ENCODE measurements around the gene GABBR2. TPM values are rescaled to one million over a fixed set of nuclear protein-coding genes. Genes with fewer than 3 reads are reported as not detected.

Gene GABBR2
- total RNA-seq, 1 experiment from 2014 or later = 6.3 TPM

GRCh38 chr9:98551511-98552286 is 157.0 kb downstream of the GABBR2 start:
- Histone ChIP-seq H3K27me3 (ENCODE audit: control insufficient read depth, insufficient read depth, low read length) (no peaks in the 10 kb centered on the region), H3K36me3 (ENCODE audit: control insufficient read depth, insufficient read depth, low read length) (no peaks in the 10 kb centered on the region), H3K4me3 (ENCODE audit: low read depth in 2 of 2, low read length in 2 of 2) (no peak overlapping the region), H3K9me3 (ENCODE audit: control insufficient read depth, insufficient read depth, low read depth, low read length) (no peaks in the 10 kb centered on the region), H3K27ac (ENCODE audit: low read length) (no peak overlapping the region), H3K4me1 (ENCODE audit: control insufficient read depth, insufficient read depth, low read length) (no peaks in the 10 kb centered on the region)
- intact Hi-C loops (cut with micrococcal nuclease; ENCODE audit: unreplicated experiment) = no loop called here
- ChIA-PET CTCF (no interaction called here), POLR2A (no interaction called here)
- no peak for DNase-seq (ENCODE audit: low read depth, low spot score)
- BruUV-seq (replicated peaks) = no TSS peak
- ATAC-seq = peak; percentile 82
- in situ Hi-C loops (cut with HindIII; ENCODE audit: low pct_unique_long_range_greater_than_20kb, low sequenced_read_pairs) = no loop called here
- TF ChIP-seq, protein P1, sequence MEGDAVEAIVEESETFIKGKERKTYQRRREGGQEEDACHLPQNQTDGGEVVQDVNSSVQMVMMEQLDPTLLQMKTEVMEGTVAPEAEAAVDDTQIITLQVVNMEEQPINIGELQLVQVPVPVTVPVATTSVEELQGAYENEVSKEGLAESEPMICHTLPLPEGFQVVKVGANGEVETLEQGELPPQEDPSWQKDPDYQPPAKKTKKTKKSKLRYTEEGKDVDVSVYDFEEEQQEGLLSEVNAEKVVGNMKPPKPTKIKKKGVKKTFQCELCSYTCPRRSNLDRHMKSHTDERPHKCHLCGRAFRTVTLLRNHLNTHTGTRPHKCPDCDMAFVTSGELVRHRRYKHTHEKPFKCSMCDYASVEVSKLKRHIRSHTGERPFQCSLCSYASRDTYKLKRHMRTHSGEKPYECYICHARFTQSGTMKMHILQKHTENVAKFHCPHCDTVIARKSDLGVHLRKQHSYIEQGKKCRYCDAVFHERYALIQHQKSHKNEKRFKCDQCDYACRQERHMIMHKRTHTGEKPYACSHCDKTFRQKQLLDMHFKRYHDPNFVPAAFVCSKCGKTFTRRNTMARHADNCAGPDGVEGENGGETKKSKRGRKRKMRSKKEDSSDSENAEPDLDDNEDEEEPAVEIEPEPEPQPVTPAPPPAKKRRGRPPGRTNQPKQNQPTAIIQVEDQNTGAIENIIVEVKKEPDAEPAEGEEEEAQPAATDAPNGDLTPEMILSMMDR (IDR thresholded peaks at IDR 0.05) = no peak
- TF ChIP-seq TCF7L2 (IDR thresholded peaks at IDR 0.05; ENCODE audit: low read depth, low read length) (no peak), POLR2AphosphoS5 (IDR thresholded peaks at IDR 0.05; ENCODE audit: low read depth, low read length) (no peak), SIN3A (IDR thresholded peaks at IDR 0.05; ENCODE audit: borderline replicate concordance, insufficient read depth, low read depth, low read length) (no peak), REST (IDR thresholded peaks at IDR 0.05; ENCODE audit: insufficient read depth in 1 of 2, low read depth in 2 of 2, low read length in 1 of 2) (no peak)

GRCh38 chr9:98550206-98550820 is 158.4 kb downstream of the GABBR2 start:
- no peaks in the 10 kb centered on the region for H3K4me1 ChIP-seq (ENCODE audit: control insufficient read depth, insufficient read depth, low read length)
- H3K9me3 ChIP-seq (ENCODE audit: control insufficient read depth, insufficient read depth, low read depth, low read length) = no peaks in the 10 kb centered on the region
- intact Hi-C loops (cut with micrococcal nuclease; ENCODE audit: unreplicated experiment) = no loop called here
- no peaks in the 10 kb centered on the region for H3K27me3 ChIP-seq (ENCODE audit: control insufficient read depth, insufficient read depth, low read length)
- in situ Hi-C loops (cut with HindIII; ENCODE audit: low pct_unique_long_range_greater_than_20kb, low sequenced_read_pairs) = no loop called here
- H3K4me3 ChIP-seq (ENCODE audit: low read depth in 2 of 2, low read length in 2 of 2) = no peak overlapping the region
- ChIA-PET CTCF (no interaction called here), POLR2A (no interaction called here)
- ATAC-seq = no peak
- H3K36me3 ChIP-seq (ENCODE audit: control insufficient read depth, insufficient read depth, low read length) = no peaks in the 10 kb centered on the region
- DNase-seq (ENCODE audit: low read depth, low spot score) = no peak
- no peak overlapping the region for H3K27ac ChIP-seq (ENCODE audit: low read length)
- no peak for TF ChIP-seq TCF7L2 (IDR thresholded peaks at IDR 0.05; ENCODE audit: low read depth, low read length)
- no peak for TF ChIP-seq SIN3A (IDR thresholded peaks at IDR 0.05; ENCODE audit: borderline replicate concordance, insufficient read depth, low read depth, low read length)
- TF ChIP-seq POLR2AphosphoS5 (IDR thresholded peaks at IDR 0.05; ENCODE audit: low read depth, low read length) = no peak
- no peak for TF ChIP-seq REST (IDR thresholded peaks at IDR 0.05; ENCODE audit: insufficient read depth in 1 of 2, low read depth in 2 of 2, low read length in 1 of 2)
- TF ChIP-seq, protein P1 (IDR thresholded peaks at IDR 0.05) = no peak
- BruUV-seq (replicated peaks) = no TSS peak
